MCF 10A (cell line): ENCODE measurements around the gene KCTD18. TPM values are rescaled to one million over a fixed set of nuclear protein-coding genes. Genes with fewer than 3 reads are reported as not detected.
A peak's percentile ranks its signal among the peaks of the same experiment; 100 is the strongest.

Source experiments
- BruUV-seq: library from RNA; stranded (reverse); fragments of 400-500 nt; replicated peaks from 2 replicates; lab custom pipeline; 2021; lab: Mats Ljungman, UMichigan
- CTCF ChIA-PET: fragments of 300-600 bp; sonication (Branson Sonifier 250); formaldehyde crosslinking; extraction: SDS; loops from one replicate; lab custom pipeline; 2021; ENCODE audit warnings: antibody characterized with exemption, inconsistent platforms; lab: Yijun Ruan, JAX
- POLR2A ChIA-PET: fragments of 300-600, 350-650 bp; sonication (Branson Sonifier 250); formaldehyde crosslinking; extraction: SDS; loops from one replicate; lab custom pipeline; 2020; ENCODE audit warnings: antibody characterized with exemption, inconsistent platforms; lab: Yijun Ruan, JAX
- DNase-seq: peaks from one replicate; pipeline ENCODE4 v3.0.0-alpha.2; 2018; ENCODE audit not compliant: unreplicated experiment
- H3K27ac Mint-ChIP-seq: one replicate; pipeline ENCODE4 v1.8.0; 2022; ENCODE audit warnings: mild to moderate bottlenecking, low read depth, mixed read lengths; ENCODE audit not compliant: unreplicated experiment
- H3K27me3 Mint-ChIP-seq: one replicate; pipeline ENCODE4 v1.8.0; 2022; ENCODE audit warnings: mixed read lengths; ENCODE audit not compliant: insufficient read depth, unreplicated experiment
- H3K36me3 Mint-ChIP-seq: one replicate; pipeline ENCODE4 v1.8.0; 2022; ENCODE audit warnings: mild to moderate bottlenecking, moderate library complexity, mixed read lengths; ENCODE audit not compliant: insufficient read depth, unreplicated experiment
- H3K4me1 Mint-ChIP-seq: one replicate; pipeline ENCODE4 v1.8.0; 2022; ENCODE audit warnings: mixed read lengths; ENCODE audit not compliant: insufficient read depth, unreplicated experiment
- H3K4me3 Mint-ChIP-seq: one replicate; pipeline ENCODE4 v1.8.0; 2022; ENCODE audit warnings: mild to moderate bottlenecking, moderate library complexity, mixed read lengths; ENCODE audit not compliant: unreplicated experiment
- H3K9me3 Mint-ChIP-seq: one replicate; pipeline ENCODE4 v1.8.0; 2022; ENCODE audit warnings: mixed read lengths; ENCODE audit not compliant: unreplicated experiment
- CTCF ChIP-seq: fragments of 200-600 bp; IDR thresholded peaks from one replicate; pipeline ENCODE4 v1.8.0; 2022; ENCODE audit warnings: antibody characterized with exemption, mild to moderate bottlenecking; ENCODE audit not compliant: unreplicated experiment
- intact Hi-C: fragments of 100-400 bp; cut with micrococcal nuclease; formaldehyde crosslinking; loops from 2 replicates; pipeline ENCODE4 v1.14.1; 2022
- total RNA-seq: library from RNA; stranded (reverse); gene quantifications from 2 replicates; pipeline ENCODE4 v1.2.3, GENCODE V29; 2022

Gene KCTD18
- total RNA-seq, 1 experiment from 2014 or later, result 13.5 TPM

- no peak overlapping the region for H3K27ac Mint-ChIP-seq
- TF ChIP-seq CTCF, result no peak
- H3K9me3 Mint-ChIP-seq, result no peaks in the 10 kb centered on the region
- peaks cover 7% of the 10 kb centered on the region for H3K4me1 Mint-ChIP-seq
- BruUV-seq, result no TSS peak
- POLR2A ChIA-PET, result interaction anchor here (0.8 to 3.3 kb wide), 2 partner anchors 10 to 12 kb away, joined by 3 to 10 read pairs; no protein-coding TSS in a partner anchor
- peaks cover 28% of the 10 kb centered on the region for H3K36me3 Mint-ChIP-seq
- CTCF ChIA-PET, result interaction anchor here (0.6 to 9.9 kb wide), 8 partner anchors 14 to 512 kb away, joined by 3 to 239 read pairs (median 4); partner anchors contain the start of gene KCTD18
- intact Hi-C loops, result no loop called here
- H3K27me3 Mint-ChIP-seq, result no peaks in the 10 kb centered on the region
- no peak overlapping the region for H3K4me3 Mint-ChIP-seq
- no peak for DNase-seq
Observed at GRCh38 chr2:200486529-200486928, 23.3 kb downstream of the KCTD18 start.

GRCh38 chr2:200484934-200485333 is 24.9 kb downstream of the KCTD18 start:
- intact Hi-C loops, result loop anchor here (5.0 kb wide), 1 partner anchor 178 kb away; the partner anchor contains the start of gene SPATS2L

GRCh38 chr2:200483729-200484198 is 26.1 kb downstream of the KCTD18 start:
- intact Hi-C loops, result loop anchor here (1.0 to 5.0 kb wide), 2 partner anchors 176 to 220 kb away; partner anchors contain the start of gene SPATS2L
- Mint-ChIP-seq H3K27ac (no peak overlapping the region), H3K4me3 (no peak overlapping the region), H3K27me3 (no peaks in the 10 kb centered on the region), H3K9me3 (no peaks in the 10 kb centered on the region), H3K36me3 (peaks cover 14% of the 10 kb centered on the region), H3K4me1 (peaks cover 19% of the 10 kb centered on the region)
- ChIA-PET CTCF (interaction anchor here (0.6 to 9.9 kb wide), 38 partner anchors 8 to 536 kb away, joined by 3 to 239 read pairs (median 5); partner anchors contain the start of gene KCTD18), POLR2A (interaction anchor here (1.2 to 3.3 kb wide), 5 partner anchors 14 to 510 kb away, joined by 4 to 10 read pairs (median 7); partner anchors contain the start of gene KCTD18)
- BruUV-seq, result no TSS peak
- DNase-seq, result peak; percentile 63
- peak; percentile 57 for TF ChIP-seq CTCF

More at GRCh38 chr2:200484934-200485333, 24.9 kb downstream of the KCTD18 start:
- POLR2A ChIA-PET, result interaction anchor here (1.9 to 3.3 kb wide), 3 partner anchors 13 to 511 kb away, joined by 7 to 10 read pairs (median 9); no protein-coding TSS in a partner anchor
- Mint-ChIP-seq H3K9me3 (no peaks in the 10 kb centered on the region), H3K36me3 (peaks cover 19% of the 10 kb centered on the region), H3K4me3 (no peak overlapping the region), H3K4me1 (peaks cover 8% of the 10 kb centered on the region), H3K27me3 (no peaks in the 10 kb centered on the region), H3K27ac (no peak overlapping the region)
- no peak for TF ChIP-seq CTCF
- CTCF ChIA-PET, result interaction anchor here (0.6 to 9.9 kb wide), 18 partner anchors 9 to 510 kb away, joined by 3 to 239 read pairs (median 6); partner anchors contain the start of gene KCTD18
- BruUV-seq, result no TSS peak
- DNase-seq, result no peak

GRCh38 chr2:200482194-200482593 is 27.7 kb downstream of the KCTD18 start:
- intact Hi-C loops, result loop anchor here (5.0 kb wide), 1 partner anchor 175 kb away; the partner anchor contains the start of gene SPATS2L
- Mint-ChIP-seq H3K4me1 (peaks cover 19% of the 10 kb centered on the region), H3K4me3 (no peak overlapping the region), H3K9me3 (no peaks in the 10 kb centered on the region), H3K27ac (no peak overlapping the region), H3K27me3 (no peaks in the 10 kb centered on the region), H3K36me3 (peaks cover 22% of the 10 kb centered on the region)
- ChIA-PET POLR2A (interaction anchor here (0.7 to 2.2 kb wide), 5 partner anchors 15 to 507 kb away, joined by 3 to 11 read pairs (median 4); partner anchors contain the start of genes KCTD18 and SGO2), CTCF (interaction anchor here (0.7 to 9.9 kb wide), 24 partner anchors 9 to 526 kb away, joined by 3 to 239 read pairs (median 5); partner anchors contain the start of genes KCTD18 and SPATS2L)
- DNase-seq, result no peak
- TF ChIP-seq CTCF, result no peak
- no TSS peak for BruUV-seq
